ENCODE measurements around the gene CKB. TPM values are rescaled to one million over a fixed set of nuclear protein-coding genes. Genes with fewer than 3 reads are reported as not detected.

The CKB gene
- total RNA-seq, 6 donors from 2014 or later, result 168 to 303 (median 231) TPM

DNA sequence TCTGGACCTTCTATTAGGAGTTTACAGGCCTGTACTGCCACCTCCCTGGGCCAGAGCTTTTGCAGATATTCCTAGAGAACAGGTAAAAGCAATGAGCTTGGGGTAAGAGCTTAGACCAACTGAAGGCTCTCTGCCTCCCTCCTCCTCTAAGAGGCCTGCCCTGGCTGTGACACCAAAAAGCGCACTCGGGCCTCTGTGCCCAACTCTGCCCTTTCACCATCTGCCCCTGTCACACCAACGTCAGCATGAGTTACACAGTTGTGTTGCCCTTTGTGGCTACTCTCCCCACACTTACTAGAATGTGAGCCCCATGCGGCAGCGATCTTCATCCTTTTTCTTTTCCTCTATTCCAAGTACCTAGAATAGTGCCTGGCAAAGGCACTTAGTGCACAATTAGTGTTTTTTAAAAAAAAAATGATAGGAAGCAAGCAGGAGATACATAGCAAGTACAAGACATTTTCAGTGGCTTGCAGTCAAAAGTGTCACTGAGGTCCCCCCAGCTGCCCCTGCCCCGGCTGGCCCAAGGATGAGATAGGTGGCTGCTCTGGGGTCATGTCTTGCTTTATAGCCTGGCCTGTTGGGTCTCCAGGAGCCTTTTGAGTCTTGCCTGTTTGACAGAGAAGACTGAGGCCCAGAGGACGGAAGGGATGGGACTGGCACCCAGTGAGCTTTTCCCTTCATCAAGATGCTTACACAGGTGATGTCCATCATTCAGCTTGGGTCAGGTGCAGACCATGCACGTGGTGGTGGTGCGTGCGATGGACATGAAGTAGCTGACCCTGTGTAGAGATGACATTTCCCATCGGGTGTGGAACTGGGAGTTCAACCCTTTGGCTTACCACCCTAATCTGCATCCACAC, 12.5 kb downstream of the CKB start:
- no peak for ATAC-seq (ENCODE audit: low FRiP score in 2 of 2)
- H3K36me3 ChIP-seq, result peaks cover 0 to 52% (median 31%) of the 10 kb centered on the region in 4 donors
- no peaks in the 10 kb centered on the region for H3K9me3 ChIP-seq
- DNase-seq, result no peak
- WGBS, 2 donors, result 93 to 97% methylated on average over 10 to 11 of the region's 11 CpGs
- peaks cover 10 to 23% (median 15%) of the 10 kb centered on the region in 4 donors for H3K4me1 ChIP-seq
- no peaks in the 10 kb centered on the region for H3K27me3 ChIP-seq
- no peak overlapping the region for H3K27ac ChIP-seq
- TF ChIP-seq EP300 (IDR thresholded peaks at IDR 0.05) (no peak), POLR2A (IDR thresholded peaks at IDR 0.05) (no peak), POLR2AphosphoS5 (IDR thresholded peaks at IDR 0.05) (no peak)
- H3K4me3 ChIP-seq, result no peak overlapping the region

DNA sequence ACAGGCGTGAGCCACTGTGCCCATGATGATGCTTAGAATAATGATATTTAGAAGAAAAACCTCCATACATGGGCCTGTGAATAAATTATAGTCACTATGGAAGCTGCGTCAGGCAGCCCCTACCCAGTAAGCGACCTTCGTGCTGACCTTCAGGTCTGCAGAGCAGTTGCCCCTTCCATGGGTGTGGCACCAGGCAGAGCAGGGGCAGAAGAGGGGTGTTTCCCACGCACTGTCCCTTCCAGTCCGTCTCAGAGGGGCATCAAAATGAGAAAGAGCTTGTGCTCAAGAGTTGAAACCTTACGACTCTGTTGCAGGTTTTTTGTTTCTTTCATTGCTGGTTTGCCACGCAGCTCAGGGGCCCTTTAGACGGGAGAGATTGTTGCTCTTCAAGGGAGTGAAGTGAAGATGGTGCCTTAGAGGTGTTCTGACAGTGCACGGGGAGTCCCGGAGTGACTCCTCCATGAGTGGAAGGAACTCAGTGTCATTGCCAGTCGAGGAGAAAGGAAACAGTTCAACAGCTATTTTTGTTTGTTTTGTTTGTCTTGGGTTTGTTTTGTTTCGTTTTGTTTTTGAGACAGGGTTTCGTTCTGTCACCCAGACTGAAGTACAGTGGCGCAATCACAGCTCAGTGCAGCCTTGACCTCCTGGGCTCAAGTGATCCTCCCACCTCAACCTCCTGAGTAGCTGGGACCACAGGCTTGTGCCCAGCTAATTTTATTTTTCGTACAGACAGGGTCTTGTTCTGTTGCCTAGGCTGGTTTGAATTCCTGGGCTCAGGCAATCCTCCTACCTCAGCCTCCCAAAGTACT, 13.9 kb downstream of the CKB start:
- Histone ChIP-seq H3K4me1 (peaks cover 8 to 20% (median 13%) of the 10 kb centered on the region in 4 donors), H3K4me3 (no peak overlapping the region), H3K27me3 (no peaks in the 10 kb centered on the region), H3K9me3 (no peaks in the 10 kb centered on the region), H3K27ac (peak overlapping the region in 1 of 4 donors; percentile 35), H3K36me3 (peaks cover 7 to 65% (median 45%) of the 10 kb centered on the region in 4 donors)
- TF ChIP-seq POLR2AphosphoS5 (IDR thresholded peaks at IDR 0.05), result no peak
- no peak for TF ChIP-seq EP300 (IDR thresholded peaks at IDR 0.05)
- TF ChIP-seq POLR2A (IDR thresholded peaks at IDR 0.05), result no peak
- TF ChIP-seq, protein P1, sequence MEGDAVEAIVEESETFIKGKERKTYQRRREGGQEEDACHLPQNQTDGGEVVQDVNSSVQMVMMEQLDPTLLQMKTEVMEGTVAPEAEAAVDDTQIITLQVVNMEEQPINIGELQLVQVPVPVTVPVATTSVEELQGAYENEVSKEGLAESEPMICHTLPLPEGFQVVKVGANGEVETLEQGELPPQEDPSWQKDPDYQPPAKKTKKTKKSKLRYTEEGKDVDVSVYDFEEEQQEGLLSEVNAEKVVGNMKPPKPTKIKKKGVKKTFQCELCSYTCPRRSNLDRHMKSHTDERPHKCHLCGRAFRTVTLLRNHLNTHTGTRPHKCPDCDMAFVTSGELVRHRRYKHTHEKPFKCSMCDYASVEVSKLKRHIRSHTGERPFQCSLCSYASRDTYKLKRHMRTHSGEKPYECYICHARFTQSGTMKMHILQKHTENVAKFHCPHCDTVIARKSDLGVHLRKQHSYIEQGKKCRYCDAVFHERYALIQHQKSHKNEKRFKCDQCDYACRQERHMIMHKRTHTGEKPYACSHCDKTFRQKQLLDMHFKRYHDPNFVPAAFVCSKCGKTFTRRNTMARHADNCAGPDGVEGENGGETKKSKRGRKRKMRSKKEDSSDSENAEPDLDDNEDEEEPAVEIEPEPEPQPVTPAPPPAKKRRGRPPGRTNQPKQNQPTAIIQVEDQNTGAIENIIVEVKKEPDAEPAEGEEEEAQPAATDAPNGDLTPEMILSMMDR (IDR thresholded peaks at IDR 0.05), result no peak
- ATAC-seq (ENCODE audit: low FRiP score in 2 of 2) (no peak), DNase-seq (no peak)
- 77 to 79% methylated on average over 16 of the region's 16 CpGs for WGBS, 2 donors

DNA sequence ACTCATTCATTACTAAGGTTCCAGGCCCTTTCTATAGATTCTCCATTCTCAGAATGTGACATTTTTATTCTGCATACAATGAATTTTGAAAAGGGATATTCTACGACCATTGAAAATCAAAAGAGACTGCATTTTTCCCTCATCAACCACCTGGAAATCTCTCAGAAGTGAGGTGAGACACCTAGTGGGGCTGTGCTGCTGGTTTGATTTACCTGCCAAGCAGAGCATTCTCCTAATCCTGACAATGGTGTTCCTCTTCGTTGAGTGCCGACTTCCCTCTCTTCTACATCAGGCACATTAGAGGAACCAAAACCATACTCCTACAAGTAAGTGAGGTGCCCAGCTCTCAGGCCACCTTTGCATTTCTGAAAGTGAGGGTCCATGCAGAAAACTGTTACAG, 14.9 kb downstream of the CKB start:
- ATAC-seq (ENCODE audit: low FRiP score in 2 of 2) (no peak), DNase-seq (peak in 1 of 2 donors; percentile 4)
- H3K36me3 ChIP-seq, result peaks cover 16 to 75% (median 54%) of the 10 kb centered on the region in 4 donors
- 74 to 81% methylated on average over 3 of the region's 3 CpGs for WGBS, 2 donors
- H3K27ac ChIP-seq, result no peak overlapping the region
- no peaks in the 10 kb centered on the region for H3K9me3 ChIP-seq
- H3K4me3 ChIP-seq, result no peak overlapping the region
- H3K4me1 ChIP-seq, result peaks cover 0 to 10% (median 4%) of the 10 kb centered on the region in 4 donors
- TF ChIP-seq POLR2A (IDR thresholded peaks at IDR 0.05) (no peak), POLR2AphosphoS5 (IDR thresholded peaks at IDR 0.05) (no peak), EP300 (IDR thresholded peaks at IDR 0.05) (no peak)
- TF ChIP-seq, protein P1 (IDR thresholded peaks at IDR 0.05), result no peak
- H3K27me3 ChIP-seq, result no peaks in the 10 kb centered on the region

DNA sequence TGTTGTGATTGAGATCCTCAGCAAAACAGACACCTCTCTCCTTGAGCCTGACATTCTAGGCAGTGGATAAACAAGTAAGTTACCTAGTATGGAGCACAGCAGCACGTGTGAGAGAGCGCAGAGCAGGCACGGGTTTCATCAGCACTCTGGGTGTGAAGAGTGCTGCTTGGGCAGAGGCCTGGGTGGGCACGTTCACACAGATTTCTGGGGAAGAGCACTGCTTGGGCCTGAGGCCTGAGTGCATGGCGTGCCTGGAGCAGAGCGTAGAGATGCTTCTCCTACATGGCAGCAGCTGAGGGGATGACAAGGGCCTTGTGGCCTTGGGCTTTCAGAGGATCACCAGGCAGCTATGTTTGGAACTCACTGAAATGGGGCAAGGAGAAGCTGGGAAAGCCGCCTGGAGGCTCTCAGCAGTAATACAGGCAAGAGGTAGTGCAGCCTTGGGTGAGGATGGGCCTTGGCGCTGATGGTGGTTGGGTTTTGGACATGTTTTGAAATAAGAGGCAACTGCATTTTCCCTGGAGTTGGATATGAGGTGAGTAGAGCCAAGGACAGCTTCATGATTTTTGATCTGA, 17.6 kb downstream of the CKB start:
- Histone ChIP-seq H3K4me1 (peaks cover 0 to 9% (median 5%) of the 10 kb centered on the region in 4 donors), H3K27me3 (no peaks in the 10 kb centered on the region), H3K4me3 (no peak overlapping the region), H3K9me3 (no peaks in the 10 kb centered on the region), H3K27ac (no peak overlapping the region), H3K36me3 (peaks cover 20 to 85% (median 61%) of the 10 kb centered on the region in 4 donors)
- TF ChIP-seq, protein P1 (IDR thresholded peaks at IDR 0.05), result no peak
- TF ChIP-seq EP300 (IDR thresholded peaks at IDR 0.05) (no peak), POLR2A (IDR thresholded peaks at IDR 0.05) (no peak), POLR2AphosphoS5 (IDR thresholded peaks at IDR 0.05) (no peak)
- ATAC-seq (ENCODE audit: low FRiP score in 2 of 2) (no peak), DNase-seq (peak in 1 of 2 donors; percentile 19)
- WGBS, 2 donors, result 81 to 93% methylated on average over 7 to 8 of the region's 8 CpGs

DNA sequence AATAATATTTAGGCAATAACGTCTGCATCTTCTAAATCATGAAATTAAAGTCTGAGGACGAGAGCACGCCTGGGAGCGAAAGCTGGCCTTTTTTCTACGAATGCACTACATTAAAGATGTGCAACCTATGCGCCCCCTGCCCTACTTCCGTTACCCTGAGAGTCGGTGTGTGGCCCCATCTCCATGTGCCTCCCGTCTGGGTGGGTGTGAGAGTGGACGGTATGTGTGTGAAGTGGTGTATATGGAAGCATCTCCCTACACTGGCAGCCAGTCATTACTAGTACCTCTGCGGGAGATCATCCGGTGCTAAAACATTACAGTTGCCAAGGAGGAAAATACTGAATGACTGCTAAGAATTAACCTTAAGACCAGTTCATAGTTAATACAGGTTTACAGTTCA, 19.3 kb downstream of the CKB start:
- Histone ChIP-seq H3K27me3 (no peaks in the 10 kb centered on the region), H3K4me3 (no peak overlapping the region), H3K36me3 (peaks cover 20 to 88% (median 58%) of the 10 kb centered on the region in 4 donors), H3K4me1 (peaks cover 0 to 10% (median 6%) of the 10 kb centered on the region in 4 donors), H3K9me3 (no peaks in the 10 kb centered on the region), H3K27ac (no peak overlapping the region)
- TF ChIP-seq, protein P1 (IDR thresholded peaks at IDR 0.05), result no peak
- no peak for TF ChIP-seq EP300 (IDR thresholded peaks at IDR 0.05)
- TF ChIP-seq POLR2A (IDR thresholded peaks at IDR 0.05), result no peak
- TF ChIP-seq POLR2AphosphoS5 (IDR thresholded peaks at IDR 0.05), result no peak
- DNase-seq (peak in 1 of 2 donors; percentile 10), ATAC-seq (ENCODE audit: low FRiP score in 2 of 2) (no peak)
- whole genome bisulfite sequencing, 2 donors, result 92 to 93% methylated on average over 12 of the region's 12 CpGs
